Endometrium (tissue), 2 donors: Measurements from ENCODE around the gene RIMOC1.
"Not testable (repeated sequence)": the region's sequence is repeated elsewhere in the genome, so short reads cannot be mapped to it uniquely, and the experiment has no call there.

ENCODE experiments used
- FAIRE-seq: peaks from 2 replicates; lab custom pipeline; 2012; peaks lifted over from hg19 to GRCh38; lab: Jason Lieb, UNC
- donor health status: control.
- donor health status: control.

RIMOC1 gene

DNA sequence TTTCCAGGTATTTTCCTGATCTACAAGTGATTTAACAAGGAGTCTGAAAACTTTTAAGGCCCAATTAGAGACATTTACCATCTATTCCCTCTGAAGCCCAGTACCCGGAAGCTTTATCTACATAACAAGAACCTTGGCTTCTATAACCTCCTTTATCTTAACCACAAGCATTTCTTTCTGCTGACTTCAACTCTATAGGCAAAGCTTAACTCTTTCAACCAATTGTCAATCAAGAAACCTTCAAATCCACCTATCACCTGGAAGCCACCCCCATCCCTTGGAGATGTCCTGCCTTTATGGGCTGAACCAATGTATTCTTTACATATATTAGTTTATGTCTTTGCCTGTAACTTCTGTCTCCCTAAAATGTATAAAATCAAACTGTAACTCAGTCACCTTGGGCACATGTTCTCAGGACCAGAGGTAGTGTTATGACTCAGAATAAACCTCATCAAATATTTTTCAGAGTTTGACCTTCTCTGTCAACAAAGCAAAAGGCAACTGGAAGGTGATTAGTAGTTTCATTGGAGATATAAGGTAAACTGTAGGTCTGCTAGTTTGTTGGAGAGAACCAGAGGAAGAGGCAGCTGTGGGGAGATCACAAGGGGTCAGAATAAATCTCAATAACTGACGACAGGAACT is 13.0 kb upstream of the RIMOC1 start:
- FAIRE-seq, result no peak

DNA sequence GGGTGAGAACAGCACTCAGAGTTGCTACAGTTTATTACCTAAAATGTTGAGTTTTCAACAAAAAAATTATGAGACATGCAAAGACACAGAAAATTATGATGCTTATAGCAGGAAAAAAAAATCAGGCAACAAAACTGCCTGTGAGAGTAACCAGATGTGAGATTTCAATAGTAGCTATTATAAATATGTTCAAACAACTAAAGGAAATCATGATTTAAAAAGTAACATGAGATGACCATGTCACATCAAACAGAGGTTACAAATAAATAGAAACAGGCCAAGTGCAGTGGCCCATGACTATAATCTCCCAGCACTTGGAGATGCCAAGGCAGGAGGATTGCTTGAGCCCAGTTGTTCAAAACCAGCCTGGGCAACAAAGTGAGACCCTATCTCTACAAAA is 12.1 kb upstream of the RIMOC1 start:
- no peak for FAIRE-seq

DNA sequence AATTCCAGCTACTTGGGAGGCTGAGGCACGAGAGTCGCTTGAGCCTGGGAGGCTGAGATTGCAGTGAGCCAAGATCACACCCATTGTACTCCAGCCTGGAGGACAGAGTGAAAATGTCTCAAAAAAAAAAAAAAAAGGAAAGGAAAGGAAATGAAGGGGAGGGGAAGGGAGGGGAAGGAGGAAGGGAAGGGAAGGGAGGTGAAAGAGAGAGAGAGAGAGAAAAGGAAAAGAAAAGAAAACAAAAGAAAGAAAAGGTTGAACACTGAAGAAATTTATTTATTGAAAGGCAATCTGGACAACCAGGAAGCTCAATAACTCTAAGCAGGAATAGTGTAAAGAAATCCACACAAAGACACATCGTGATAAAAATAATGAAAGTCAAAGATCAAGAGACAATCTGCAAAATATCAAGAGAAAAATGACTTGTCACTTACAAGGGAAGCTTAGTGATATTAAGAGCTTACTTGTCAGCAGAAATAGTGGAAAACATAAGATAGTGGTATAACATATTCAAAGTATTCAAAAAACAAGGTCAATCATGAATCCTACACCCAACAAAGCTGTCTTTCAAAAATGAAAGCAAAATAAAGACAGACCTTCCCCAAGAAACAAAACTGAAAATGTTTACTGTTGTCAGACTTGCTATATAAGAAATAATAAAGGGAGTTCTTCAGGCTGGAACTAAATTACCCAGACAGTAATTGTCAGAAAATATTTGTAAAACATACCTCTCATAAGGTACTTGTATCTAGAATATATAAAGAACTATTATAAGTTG is 10.9 kb upstream of the RIMOC1 start:
- no peak for FAIRE-seq

GRCh38 chr5:41896230-41896629 is 7.9 kb upstream of the RIMOC1 start:
- FAIRE-seq, result no peak

DNA sequence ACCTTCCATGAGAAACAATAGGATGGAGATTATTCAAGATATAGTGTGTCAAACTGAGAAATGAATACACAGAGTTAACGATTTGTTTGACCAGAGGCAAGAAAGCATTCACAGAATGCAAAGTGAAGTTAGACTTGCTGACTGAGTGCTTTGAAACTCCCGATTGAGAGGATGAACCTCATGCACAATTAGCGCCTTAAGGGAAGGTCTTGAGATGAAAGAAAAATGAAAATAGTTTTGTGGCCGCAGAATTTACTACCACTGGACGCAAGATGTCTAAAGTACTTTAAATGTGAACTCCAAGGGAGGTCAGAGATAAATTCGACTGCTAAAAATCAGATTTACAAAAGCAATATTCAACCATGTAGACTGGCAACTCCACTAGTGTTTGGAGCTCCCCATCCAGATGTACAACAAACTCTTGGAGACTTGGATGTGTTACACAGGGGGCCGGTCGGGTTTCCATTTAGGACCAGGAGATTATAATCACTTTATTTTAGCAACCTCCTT is 707 bp upstream of the RIMOC1 start:
- FAIRE-seq, result no peak

DNA sequence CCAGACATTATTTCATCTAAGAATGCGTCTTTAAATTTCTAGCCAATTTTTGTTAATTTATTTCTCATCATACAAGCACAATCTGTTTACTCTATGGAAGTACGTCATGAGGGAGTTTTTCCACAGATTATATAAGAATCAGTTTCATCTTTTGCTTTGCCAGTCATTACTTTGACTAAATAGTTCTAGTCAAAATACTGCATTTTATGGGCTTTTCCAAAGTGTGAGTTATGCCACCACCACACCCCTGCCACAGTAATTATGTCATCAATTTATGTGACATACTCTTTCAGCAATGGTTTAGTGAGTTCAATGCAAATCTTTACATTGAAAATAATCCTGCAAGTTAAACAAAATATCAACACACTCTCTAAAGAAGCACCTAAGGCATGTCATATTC is 2.0 kb downstream of the RIMOC1 start:
- no peak for FAIRE-seq

- FAIRE-seq, result no peak
Observed at GRCh38 chr5:41908374-41909079, 4.4 kb downstream of the RIMOC1 start.

GRCh38 chr5:41918105-41918504 is 14.0 kb downstream of the RIMOC1 start:
- no peak for FAIRE-seq

- FAIRE-seq, result no peak
Observed at GRCh38 chr5:41921166-41921565, 17.0 kb downstream of the RIMOC1 start.

DNA sequence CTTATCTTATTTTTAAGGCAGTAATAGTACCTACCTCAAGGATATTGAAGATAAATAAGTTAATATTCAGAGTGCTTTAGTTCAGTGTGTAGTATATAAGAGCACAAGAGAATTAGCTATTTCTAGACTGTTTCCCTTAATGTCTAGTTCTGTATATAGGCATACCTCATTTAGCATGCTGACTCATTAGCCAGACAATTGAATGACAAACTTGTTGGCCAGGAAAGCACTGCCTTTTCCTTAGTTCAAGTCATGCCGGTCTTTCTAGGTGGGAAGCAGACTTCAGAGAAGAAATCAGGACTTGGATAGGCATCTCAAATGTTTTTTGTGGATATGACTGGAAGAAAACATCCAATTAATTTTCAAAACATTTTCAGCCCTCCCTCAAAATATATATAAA is 17.7 kb downstream of the RIMOC1 start:
- FAIRE-seq, result no peak

GRCh38 chr5:41924526-41924871 is 20.4 kb downstream of the RIMOC1 start:
- FAIRE-seq, result no peak

- FAIRE-seq, result no peak
Observed at GRCh38 chr5:41924872-41925554, 20.9 kb downstream of the RIMOC1 start, which contains the start of gene FBXO4. Gene FBXO4, plus strand, starts transcription at chr5:41925281. Its CDS starts 29 bp downstream, at chr5:41925310.

DNA sequence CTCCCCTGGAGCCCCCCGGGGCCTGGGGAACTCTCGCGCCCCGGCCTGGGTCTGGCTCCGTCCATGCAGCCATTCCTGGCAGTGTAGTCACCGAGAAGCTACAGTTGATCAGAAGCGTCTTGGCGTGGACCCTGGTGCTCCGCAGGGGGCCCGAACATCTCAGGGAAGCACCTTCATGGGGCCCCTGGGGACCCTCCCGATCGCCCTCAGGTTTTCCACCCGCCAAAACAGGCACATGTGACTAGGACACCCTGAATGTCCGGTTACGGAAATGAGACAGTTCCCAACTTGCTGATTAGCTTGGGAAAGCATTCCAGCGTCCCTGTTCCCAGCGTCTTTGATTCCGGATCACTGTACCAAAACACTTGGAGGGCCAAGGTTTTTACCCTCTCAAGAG is 21.4 kb downstream of the RIMOC1 start:
- FAIRE-seq, result no peak

GRCh38 chr5:41927604-41928003 is 23.5 kb downstream of the RIMOC1 start:
- FAIRE-seq, result no peak

GRCh38 chr5:41929035-41929434 is 24.9 kb downstream of the RIMOC1 start:
- no peak for FAIRE-seq

- no peak for FAIRE-seq
Observed at GRCh38 chr5:41932770-41933169, 28.6 kb downstream of the RIMOC1 start.

GRCh38 chr5:41935544-41935943 is 31.4 kb downstream of the RIMOC1 start:
- FAIRE-seq, result no peak

- no peak for FAIRE-seq
Observed at GRCh38 chr5:41940641-41941040, 36.5 kb downstream of the RIMOC1 start.

- FAIRE-seq, result not testable (repeated sequence)
Observed at GRCh38 chr5:41945332-41945955, 41.3 kb downstream of the RIMOC1 start.

- no peak for FAIRE-seq
Observed at GRCh38 chr5:41951224-41951623, 47.1 kb downstream of the RIMOC1 start.
